GM12864 (cell line): ENCODE data around the gene PODNL1.

ENCODE experiments used
- DNase-seq: peaks from one replicate; pipeline ENCODE4 v3.0.0-alpha.2; 2011; ENCODE audit warnings: low read depth
- H3K4me3 ChIP-seq: 2 replicates; pipeline ENCODE4 v1.5.1; 2011; ENCODE audit warnings: mild to moderate bottlenecking, low read depth, low read length, control low read depth
- CTCF ChIP-seq: IDR thresholded peaks from 2 replicates; pipeline ENCODE4 v1.5.1; 2011; ENCODE audit warnings: low read depth, mild to moderate bottlenecking, moderate library complexity, low read length, control low read depth, inconsistent platforms; ENCODE audit errors: missing control alignments

PODNL1 gene

GRCh38 chr19:13888281-13888680, 49.9 kb downstream of the PODNL1 start:
- TF ChIP-seq CTCF = no peak
- no peak overlapping the region for H3K4me3 ChIP-seq

GRCh38 chr19:13887517-13887916, 50.7 kb downstream of the PODNL1 start:
- no peak for TF ChIP-seq CTCF
- no peak overlapping the region for H3K4me3 ChIP-seq
- no peak for DNase-seq

More at GRCh38 chr19:13888281-13888680, 49.9 kb downstream of the PODNL1 start:
- DNase-seq = no peak

GRCh38 chr19:13887018-13887436, 51.2 kb downstream of the PODNL1 start:
- TF ChIP-seq CTCF = no peak
- no peak for DNase-seq
- H3K4me3 ChIP-seq = no peak overlapping the region

GRCh38 chr19:13885826-13886365, 52.3 kb downstream of the PODNL1 start:
- TF ChIP-seq CTCF = no peak
- no peak for DNase-seq
- H3K4me3 ChIP-seq = no peak overlapping the region

GRCh38 chr19:13884726-13885591, 53.3 kb downstream of the PODNL1 start:
- DNase-seq = no peak
- no peak for TF ChIP-seq CTCF
- H3K4me3 ChIP-seq = no peak overlapping the region

GRCh38 chr19:13883516-13884064, 54.6 kb downstream of the PODNL1 start:
- no peak for DNase-seq
- TF ChIP-seq CTCF = no peak

More at GRCh38 chr19:13883516-13884064, 54.6 kb downstream of the PODNL1 start:
- H3K4me3 ChIP-seq = no peak overlapping the region
